Natural killer cell (primary cell): Measurements from ENCODE around the gene SAA2. TPM values are rescaled to one million over a fixed set of nuclear protein-coding genes. Genes with fewer than 3 reads are reported as not detected.

Source experiments
- ATAC-seq, 3 donors: fragments of 150-1000 bp in 2 of 3; fragments of 200-7000 bp in 1 of 3; cut with Tn5 transposase; 1 replicate in 1 of 3; 2 replicates in 2 of 3; pipeline ENCODE4 v1.10.0; 2021; ENCODE audit warnings: mild to moderate bottlenecking in 2 of 3, moderate library complexity in 2 of 3
- DNase-seq, 2 donors: peaks; one replicate each; pipeline versions ENCODE4 v3.0.0 to v3.0.0-alpha.2; 2013 to 2021; ENCODE audit warnings: mixed read lengths in 1 of 2
- H3K27ac ChIP-seq: one replicate; pipeline ENCODE4 v1.5.1; 2013; ENCODE audit warnings: mild to moderate bottlenecking, low read length
- H3K27me3 ChIP-seq: one replicate; pipeline ENCODE4 v1.6.1; 2013; ENCODE audit warnings: low read length; ENCODE audit not compliant: control insufficient read depth, insufficient read depth
- H3K36me3 ChIP-seq: one replicate; pipeline ENCODE4 v1.6.1; 2013; ENCODE audit warnings: low read length; ENCODE audit not compliant: control insufficient read depth, insufficient read depth
- H3K4me1 ChIP-seq: one replicate; pipeline ENCODE4 v1.6.1; 2013; ENCODE audit warnings: low read length; ENCODE audit not compliant: control insufficient read depth, insufficient read depth
- H3K4me3 ChIP-seq: one replicate; pipeline ENCODE4 v1.5.1; 2013; ENCODE audit warnings: low read length
- H3K9me3 ChIP-seq: one replicate; pipeline ENCODE4 v1.6.1; 2013; ENCODE audit warnings: low read length; ENCODE audit not compliant: control insufficient read depth, insufficient read depth
- H3K27ac Mint-ChIP-seq, 2 donors: one replicate each; pipeline ENCODE4 v1.8.0; 2022; ENCODE audit warnings: mild to moderate bottlenecking in 2 of 2, mixed read lengths in 2 of 2, moderate library complexity in 1 of 2
- H3K27me3 Mint-ChIP-seq, 2 donors: one replicate each; pipeline ENCODE4 v1.8.0; 2022; ENCODE audit warnings: low read depth in 2 of 2, mixed read lengths in 2 of 2
- H3K36me3 Mint-ChIP-seq: one replicate; pipeline ENCODE4 v1.8.0; 2022; ENCODE audit warnings: mixed read lengths
- H3K4me1 Mint-ChIP-seq, 2 donors: one replicate each; pipeline ENCODE4 v1.8.0; 2022; ENCODE audit warnings: mixed read lengths in 2 of 2
- H3K4me3 Mint-ChIP-seq: one replicate; pipeline ENCODE4 v1.8.0; 2022; ENCODE audit warnings: mild to moderate bottlenecking, moderate library complexity, mixed read lengths
- H3K9me3 Mint-ChIP-seq, 2 donors: one replicate each; pipeline ENCODE4 v1.8.0; 2022; ENCODE audit warnings: mixed read lengths in 2 of 2
- CTCF ChIP-seq: fragments of 200-600 bp; IDR thresholded peaks from one replicate; pipeline ENCODE4 v1.8.0; 2022; ENCODE audit warnings: antibody characterized with exemption
- WGBS: methylation state at CpG from one replicate; pipeline ENCODE4 v1.1.7; 2013; ENCODE audit warnings: missing lambda C conversion rate; ENCODE audit not compliant: insufficient coverage; 5-methylcytosine and 5-hydroxymethylcytosine counted together
- intact Hi-C: fragments of 100-400 bp; cut with micrococcal nuclease; formaldehyde crosslinking; loops from one replicate; pipeline ENCODE4 v1.14.2; 2022
- total RNA-seq, 4 donors: library from RNA; stranded (reverse); fragments of 120-200 nt in 1 of 4; gene quantifications; one replicate each; pipeline versions ENCODE4 v1.2.3 to v1.2.4, GENCODE V29; 2013 to 2022

The SAA2 gene
- total RNA-seq, 3 donors from 2014 or later (not counting 1 experiment from before 2014, with no cell fraction given): not detected

- Mint-ChIP-seq H3K4me3 (no peak overlapping the region), H3K9me3 (no peaks in the 10 kb centered on the region), H3K27ac (no peak overlapping the region), H3K27me3 (peaks cover 31 to 66% of the 10 kb centered on the region in 2 donors), H3K36me3 (no peaks in the 10 kb centered on the region), H3K4me1 (no peaks in the 10 kb centered on the region)
- Histone ChIP-seq H3K9me3 (no peaks in the 10 kb centered on the region), H3K4me1 (no peaks in the 10 kb centered on the region), H3K27ac (no peak overlapping the region), H3K36me3 (no peaks in the 10 kb centered on the region), H3K27me3 (peaks cover 13% of the 10 kb centered on the region), H3K4me3 (no peak overlapping the region)
- WGBS: 60% methylated on average over 4 of the region's 8 CpGs
- no peak for DNase-seq
- intact Hi-C loops: no loop called here
- peak in 1 of 3 donors; percentile 33 for ATAC-seq
- no peak for TF ChIP-seq CTCF
Observed at GRCh38 chr11:18235394-18236334, 12.8 kb downstream of the SAA2 start.

GRCh38 chr11:18233912-18234311, 14.6 kb downstream of the SAA2 start:
- no peak for TF ChIP-seq CTCF
- Mint-ChIP-seq H3K27ac (no peak overlapping the region), H3K36me3 (no peaks in the 10 kb centered on the region), H3K4me3 (no peak overlapping the region), H3K4me1 (no peaks in the 10 kb centered on the region), H3K27me3 (peaks cover 19 to 49% of the 10 kb centered on the region in 2 donors), H3K9me3 (no peaks in the 10 kb centered on the region)
- DNase-seq (no peak), ATAC-seq (no peak)
- Histone ChIP-seq H3K36me3 (no peaks in the 10 kb centered on the region), H3K4me3 (no peak overlapping the region), H3K4me1 (no peaks in the 10 kb centered on the region), H3K27ac (no peak overlapping the region), H3K27me3 (peaks cover 6% of the 10 kb centered on the region), H3K9me3 (no peaks in the 10 kb centered on the region)
- WGBS: 100% methylated on average over 1 of the region's 4 CpGs
- intact Hi-C loops: no loop called here

GRCh38 chr11:18230859-18231258, 17.6 kb downstream of the SAA2 start:
- no peaks in the 10 kb centered on the region for H3K9me3 Mint-ChIP-seq
- WGBS: 87% methylated on average over 2 of the region's 2 CpGs
- no peak overlapping the region for H3K4me3 Mint-ChIP-seq
- Histone ChIP-seq H3K36me3 (no peaks in the 10 kb centered on the region), H3K4me3 (no peak overlapping the region), H3K9me3 (no peaks in the 10 kb centered on the region), H3K27me3 (peaks cover 2% of the 10 kb centered on the region), H3K4me1 (no peaks in the 10 kb centered on the region), H3K27ac (no peak overlapping the region)
- peaks cover 16 to 31% of the 10 kb centered on the region in 2 donors for H3K27me3 Mint-ChIP-seq
- no peak for TF ChIP-seq CTCF
- ATAC-seq (no peak), DNase-seq (no peak)
- no peaks in the 10 kb centered on the region for H3K4me1 Mint-ChIP-seq
- no peaks in the 10 kb centered on the region for H3K36me3 Mint-ChIP-seq
- intact Hi-C loops: no loop called here
- H3K27ac Mint-ChIP-seq: no peak overlapping the region
